HEK293 (cell line): ENCODE data around the gene WDR86.

Source experiments
- CTCF ChIA-PET: fragments of 350-600 bp; formaldehyde crosslinking; extraction: SDS; loops from one replicate; lab custom pipeline; 2021; ENCODE audit warnings: antibody characterized with exemption; lab: Yijun Ruan, JAX
- POLR2A ChIA-PET: fragments of 300-600 bp; formaldehyde crosslinking; extraction: SDS; loops from one replicate; lab custom pipeline; 2020; ENCODE audit warnings: antibody characterized with exemption, inconsistent platforms; lab: Yijun Ruan, JAX
- H3K27ac ChIP-seq: fragments of 200-500 bp; sonication (Bioruptor generic); 2 replicates; pipeline ENCODE4 v1.5.1; 2014; ENCODE audit warnings: low read depth, low read length, control low read depth, inconsistent platforms; ENCODE audit errors: extremely low read depth
- H3K36me3 ChIP-seq, 2 experiments: fragments of 200-500 bp in 1 of 2; sonication (Bioruptor generic) in 1 of 2; 1 replicate in 1 of 2; 2 replicates in 1 of 2; pipeline ENCODE4 v1.5.1; 2014 to 2017; ENCODE audit warnings: inconsistent platforms in 2 of 2, low read length in 2 of 2; ENCODE audit not compliant: control insufficient read depth in 2 of 2, insufficient read depth in 1 of 2
- H3K4me1 ChIP-seq: fragments of 200-500 bp; sonication (Bioruptor generic); 2 replicates; pipeline ENCODE4 v1.5.1; 2014; ENCODE audit warnings: mild to moderate bottlenecking, low read length, inconsistent platforms; ENCODE audit not compliant: control insufficient read depth, insufficient read depth
- H3K4me3 ChIP-seq: 2 replicates; pipeline ENCODE4 v1.5.1; 2011; ENCODE audit warnings: low read depth, mild to moderate bottlenecking, control low read depth, low read length, moderate library complexity
- H3K9me3 ChIP-seq: fragments of 200-500 bp; sonication (Bioruptor generic); 2 replicates; pipeline ENCODE4 v1.5.1; 2014; ENCODE audit warnings: low read depth, low read length, inconsistent platforms; ENCODE audit not compliant: control insufficient read depth, insufficient read depth
- ATF2 ChIP-seq: fragments of 450-650 bp; formaldehyde crosslinking; IDR thresholded peaks from 2 replicates; pipeline ENCODE4 v1.5.1; 2016; ENCODE audit warnings: missing biosample characterization, missing genetic modification characterization, low read depth
- OSR2 ChIP-seq: fragments of 450-650 bp; formaldehyde crosslinking; IDR thresholded peaks from 2 replicates; pipeline ENCODE4 v1.5.1; 2016; ENCODE audit warnings: missing biosample characterization, missing genetic modification characterization
- RBAK ChIP-seq: fragments of 450-650 bp; formaldehyde crosslinking; IDR thresholded peaks from 2 replicates; pipeline ENCODE4 v1.5.1; 2016; ENCODE audit warnings: missing biosample characterization, missing genetic modification characterization
- SP2 ChIP-seq: fragments of 450-650 bp; formaldehyde crosslinking; IDR thresholded peaks from 2 replicates; pipeline ENCODE4 v1.5.1; 2016; ENCODE audit warnings: missing biosample characterization, missing genetic modification characterization
- TSHZ1 ChIP-seq: fragments of 450-650 bp; formaldehyde crosslinking; IDR thresholded peaks from 2 replicates; pipeline ENCODE4 v1.5.1; 2016; ENCODE audit warnings: missing biosample characterization, missing genetic modification characterization, borderline replicate concordance
- ZFP3 ChIP-seq: fragments of 450-650 bp; formaldehyde crosslinking; IDR thresholded peaks from 2 replicates; pipeline ENCODE4 v1.5.1; 2016; ENCODE audit warnings: low read depth, missing biosample characterization, missing genetic modification characterization
- ZNF138 ChIP-seq: fragments of 450-650 bp; formaldehyde crosslinking; IDR thresholded peaks from 2 replicates; pipeline ENCODE4 v1.5.1; 2016; ENCODE audit warnings: missing biosample characterization, missing genetic modification characterization, borderline replicate concordance
- ZNF146 ChIP-seq: fragments of 450-650 bp; formaldehyde crosslinking; IDR thresholded peaks from 2 replicates; pipeline ENCODE4 v1.5.1; 2016; ENCODE audit warnings: missing biosample characterization, missing genetic modification characterization
- ZNF18 ChIP-seq: fragments of 450-650 bp; formaldehyde crosslinking; IDR thresholded peaks from 2 replicates; pipeline ENCODE4 v1.5.1; 2016; ENCODE audit warnings: missing biosample characterization, missing genetic modification characterization
- ZNF280C ChIP-seq: fragments of 450-650 bp; formaldehyde crosslinking; IDR thresholded peaks from 2 replicates; pipeline ENCODE4 v1.5.1; 2016; ENCODE audit warnings: missing biosample characterization, missing genetic modification characterization
- ZNF324 ChIP-seq: fragments of 450-650 bp; formaldehyde crosslinking; IDR thresholded peaks from 2 replicates; pipeline ENCODE4 v1.5.1; 2016; ENCODE audit warnings: missing biosample characterization, missing genetic modification characterization
- ZNF37A ChIP-seq: fragments of 450-650 bp; IDR thresholded peaks from 2 replicates; pipeline ENCODE4 v1.5.1; 2018; ENCODE audit warnings: missing biosample characterization, missing genetic modification characterization

Gene WDR86

GRCh38 chr7:151375530-151376217 lies 34.2 kb downstream of the WDR86 start:
- H3K36me3 ChIP-seq: peaks cover 0 to 74% of the 10 kb centered on the region in 2 experiments; a peak in 1 of 3 replicates
- CTCF ChIA-PET: interaction anchor here (0.9 kb wide), 1 partner anchor 384 kb away, joined by 5 read pairs; no protein-coding TSS in a partner anchor
- no peak overlapping the region for H3K27ac ChIP-seq
- TF ChIP-seq ZNF280C (tag by site-specific recombination): no peak
- no peak for TF ChIP-seq ZNF18
- no peak for TF ChIP-seq ZNF324 (tag by site-specific recombination)
- no peak overlapping the region for H3K4me3 ChIP-seq
- no peaks in the 10 kb centered on the region for H3K4me1 ChIP-seq
- no peaks in the 10 kb centered on the region for H3K9me3 ChIP-seq
- POLR2A ChIA-PET: no interaction called here

- Histone ChIP-seq H3K9me3 (no peaks in the 10 kb centered on the region), H3K4me3 (no peak overlapping the region), H3K36me3 (peaks cover 0 to 78% of the 10 kb centered on the region in 2 experiments; a peak in 1 of 3 replicates), H3K27ac (no peak overlapping the region), H3K4me1 (no peaks in the 10 kb centered on the region)
- ChIA-PET CTCF (no interaction called here), POLR2A (no interaction called here)
- TF ChIP-seq OSR2 (tag by site-specific recombination) (no peak), ZFP3 (no peak)
Observed at GRCh38 chr7:151374726-151375125, 35.1 kb downstream of the WDR86 start.

- H3K4me3 ChIP-seq: no peak overlapping the region
- no peaks in the 10 kb centered on the region for H3K9me3 ChIP-seq
- ChIA-PET CTCF (no interaction called here), POLR2A (no interaction called here)
- no peaks in the 10 kb centered on the region for H3K4me1 ChIP-seq
- no peak overlapping the region for H3K27ac ChIP-seq
- peaks cover 5 to 78% of the 10 kb centered on the region in 2 experiments for H3K36me3 ChIP-seq
- no peak for TF ChIP-seq ZNF138 (tag by site-specific recombination)
- no peak for TF ChIP-seq ZNF146 (tag by site-specific recombination)
- no peak for TF ChIP-seq ZNF37A
Observed at GRCh38 chr7:151374139-151374538, 35.7 kb downstream of the WDR86 start.

- no peaks in the 10 kb centered on the region for H3K9me3 ChIP-seq
- H3K36me3 ChIP-seq: peaks cover 7 to 78% of the 10 kb centered on the region in 2 experiments
- TF ChIP-seq TSHZ1 (tag by site-specific recombination) (no peak), ATF2 (tag by site-specific recombination) (no peak), RBAK (tag by site-specific recombination) (no peak), SP2 (no peak), ZNF146 (tag by site-specific recombination) (no peak)
- ChIA-PET CTCF (no interaction called here), POLR2A (no interaction called here)
- no peak overlapping the region for H3K4me3 ChIP-seq
- no peak overlapping the region for H3K27ac ChIP-seq
- no peaks in the 10 kb centered on the region for H3K4me1 ChIP-seq
Observed at GRCh38 chr7:151373599-151373998, 36.2 kb downstream of the WDR86 start.
